ENCODE data around the gene KCTD16.

KCTD16 gene

GRCh38 chr5:144284931-144285502 is 114.3 kb downstream of the KCTD16 start:
- DNase-seq (ENCODE audit: low read depth in 2 of 2): no peak

- DNase-seq (ENCODE audit: low read depth in 2 of 2): no peak
Observed at GRCh38 chr5:144289277-144289676, 118.6 kb downstream of the KCTD16 start.

GRCh38 chr5:144292029-144292428 is 121.4 kb downstream of the KCTD16 start:
- DNase-seq (ENCODE audit: low read depth in 2 of 2): no peak

DNA sequence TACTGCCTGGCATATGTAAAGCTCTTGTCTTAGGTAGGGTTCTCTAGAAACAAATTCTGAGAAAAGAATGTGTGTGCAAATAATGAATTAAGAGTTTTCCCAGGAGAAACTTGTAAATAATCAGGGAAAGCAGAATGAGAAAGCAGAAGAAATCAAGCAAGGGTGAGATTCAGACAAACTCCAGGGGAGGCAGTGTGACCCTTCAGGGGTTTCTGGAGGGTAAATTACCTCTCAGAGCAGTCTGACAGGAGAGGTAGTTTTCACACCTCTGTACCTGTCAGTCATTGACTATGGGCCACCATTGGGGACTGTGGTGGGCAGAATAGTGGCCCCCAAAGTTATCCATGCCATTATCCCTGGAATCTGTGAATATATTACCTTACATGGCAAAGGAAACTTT is 124.6 kb downstream of the KCTD16 start:
- DNase-seq (ENCODE audit: low read depth in 2 of 2): no peak

DNA sequence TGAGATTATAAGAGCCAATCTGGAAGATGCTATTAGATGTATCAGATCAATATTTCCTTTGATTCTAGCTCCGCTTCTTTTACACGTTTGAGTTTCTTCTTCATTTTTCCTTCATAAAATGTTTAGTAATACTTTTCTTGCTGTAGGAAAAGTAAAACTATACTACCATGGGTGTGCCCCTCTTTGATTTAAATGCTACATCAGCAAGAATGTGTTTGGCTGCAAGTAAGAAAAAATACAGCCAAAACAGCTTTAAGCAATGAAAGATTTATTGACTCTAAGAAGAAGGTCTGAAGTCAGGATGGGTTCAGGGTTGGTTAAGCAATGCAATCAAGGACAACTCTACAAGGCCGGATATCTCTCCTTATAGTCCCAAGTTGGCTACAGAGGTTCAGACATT is 126.4 kb downstream of the KCTD16 start:
- no peak for DNase-seq (ENCODE audit: low read depth in 2 of 2)

DNA sequence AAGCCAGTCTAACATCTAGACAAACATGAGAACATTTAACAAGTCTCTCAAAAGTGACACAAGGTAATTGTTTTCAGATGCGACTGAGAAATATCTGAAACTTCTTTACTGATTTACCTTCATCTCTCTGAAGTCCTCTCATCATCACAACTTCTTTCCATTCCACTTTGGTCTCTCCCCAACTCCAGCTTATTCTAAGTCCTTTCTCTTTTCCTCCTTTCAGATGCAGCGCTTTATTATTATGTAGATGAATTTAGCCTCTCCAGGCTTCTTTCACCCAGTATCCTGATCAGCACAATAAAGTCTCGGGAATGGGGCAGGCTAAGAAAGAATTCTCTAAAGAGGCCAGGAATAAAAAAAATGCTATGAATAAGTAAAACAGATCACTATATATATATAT is 128.0 kb downstream of the KCTD16 start:
- no peak for DNase-seq (ENCODE audit: low read depth in 2 of 2)

DNA sequence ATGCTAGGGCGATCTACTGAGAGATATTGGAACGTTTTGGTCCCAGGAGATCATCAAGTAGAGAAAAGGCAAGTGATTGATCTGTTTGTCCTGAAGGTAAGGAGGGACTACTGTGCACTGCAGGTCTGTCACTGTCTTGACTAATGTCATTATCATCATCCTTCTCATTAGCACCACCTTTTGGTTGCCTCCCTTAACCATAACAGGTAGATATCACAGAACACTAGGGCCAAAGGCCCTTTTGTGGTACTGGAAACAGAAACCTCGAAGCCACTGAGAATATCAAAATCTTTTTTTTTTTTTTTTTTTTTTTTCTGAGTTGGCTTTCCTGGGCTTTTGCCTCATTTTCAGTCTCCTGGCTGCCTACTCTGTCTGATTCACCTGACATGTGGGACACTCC is 134.0 kb downstream of the KCTD16 start:
- DNase-seq (ENCODE audit: low read depth in 2 of 2): no peak

DNA sequence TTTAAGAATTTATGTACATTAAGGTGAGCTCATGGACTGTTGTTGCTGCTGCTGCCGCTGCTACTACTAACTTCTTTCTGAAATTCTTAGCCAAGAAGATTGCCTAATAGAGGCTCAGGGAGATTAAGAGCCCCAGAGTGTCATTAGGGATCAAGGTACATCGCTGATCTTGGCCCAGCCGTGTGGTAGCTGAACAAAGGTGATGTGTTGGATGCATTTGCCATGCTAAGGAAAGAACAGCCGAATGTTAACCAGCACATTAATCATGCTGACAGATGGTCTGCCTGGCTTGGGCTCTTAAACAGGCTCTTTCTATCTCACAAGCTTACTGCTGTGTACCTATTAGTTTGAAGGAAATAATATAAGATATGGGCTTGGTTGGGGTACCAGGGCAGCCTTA is 137.1 kb downstream of the KCTD16 start:
- DNase-seq (ENCODE audit: low read depth in 2 of 2): no peak

DNA sequence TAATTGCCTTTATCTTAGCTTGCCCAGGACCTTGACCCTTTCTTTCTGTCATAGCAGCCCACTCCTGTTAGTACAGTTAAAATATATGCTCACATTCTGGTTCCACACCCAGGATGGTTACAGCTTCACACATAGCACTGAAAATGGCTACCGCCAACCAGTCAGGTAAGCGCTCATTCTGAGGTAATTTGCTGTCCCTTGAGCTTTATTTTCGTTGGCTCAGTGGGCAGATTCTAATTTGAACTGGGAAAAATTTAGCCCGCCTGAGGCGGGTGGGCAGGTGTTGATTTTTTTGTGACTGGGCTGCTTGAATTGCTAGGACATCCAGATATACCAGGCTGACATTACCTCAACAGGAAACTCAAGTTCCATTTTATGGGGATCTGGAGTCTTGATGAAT is 137.5 kb downstream of the KCTD16 start:
- DNase-seq (ENCODE audit: low read depth in 2 of 2): no peak

DNA sequence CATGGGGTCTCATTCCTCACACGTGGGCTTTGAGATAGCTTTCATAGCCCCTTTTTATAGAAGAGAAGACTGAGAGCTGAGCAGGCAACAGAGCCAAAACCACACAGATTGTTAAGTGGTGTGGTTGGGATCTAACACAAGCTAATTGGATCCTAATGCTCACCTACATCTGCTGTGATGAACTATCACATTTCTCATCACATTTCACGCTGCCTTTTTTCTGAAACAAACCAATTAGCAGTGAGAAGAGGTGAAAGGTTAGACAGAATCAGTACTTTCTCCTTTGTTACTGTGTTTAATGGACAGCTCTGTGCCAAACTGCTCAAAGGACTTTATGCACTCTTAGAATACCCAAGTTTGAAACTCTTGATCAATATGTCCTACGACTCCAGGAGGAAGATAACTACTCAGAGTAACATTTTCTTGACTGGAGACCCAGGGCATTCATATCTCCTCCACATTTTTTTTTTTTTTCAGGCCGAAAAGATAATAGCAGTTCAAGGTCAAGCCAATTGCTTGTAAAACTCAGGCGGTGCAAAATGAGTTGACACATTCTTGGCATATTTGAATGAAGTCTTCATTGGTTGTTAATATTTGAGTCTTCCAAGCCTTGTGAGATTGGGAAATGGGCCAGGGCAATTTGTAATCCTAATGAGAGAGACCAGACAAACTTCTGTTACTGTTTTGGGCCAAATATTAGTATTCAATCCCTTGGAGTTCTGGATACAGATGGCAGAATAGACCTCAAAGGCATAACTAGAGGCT is 138.4 kb downstream of the KCTD16 start:
- no peak for DNase-seq (ENCODE audit: low read depth in 2 of 2)

- no peak for DNase-seq (ENCODE audit: low read depth in 2 of 2)
Observed at GRCh38 chr5:144310621-144311020, 139.9 kb downstream of the KCTD16 start.

DNA sequence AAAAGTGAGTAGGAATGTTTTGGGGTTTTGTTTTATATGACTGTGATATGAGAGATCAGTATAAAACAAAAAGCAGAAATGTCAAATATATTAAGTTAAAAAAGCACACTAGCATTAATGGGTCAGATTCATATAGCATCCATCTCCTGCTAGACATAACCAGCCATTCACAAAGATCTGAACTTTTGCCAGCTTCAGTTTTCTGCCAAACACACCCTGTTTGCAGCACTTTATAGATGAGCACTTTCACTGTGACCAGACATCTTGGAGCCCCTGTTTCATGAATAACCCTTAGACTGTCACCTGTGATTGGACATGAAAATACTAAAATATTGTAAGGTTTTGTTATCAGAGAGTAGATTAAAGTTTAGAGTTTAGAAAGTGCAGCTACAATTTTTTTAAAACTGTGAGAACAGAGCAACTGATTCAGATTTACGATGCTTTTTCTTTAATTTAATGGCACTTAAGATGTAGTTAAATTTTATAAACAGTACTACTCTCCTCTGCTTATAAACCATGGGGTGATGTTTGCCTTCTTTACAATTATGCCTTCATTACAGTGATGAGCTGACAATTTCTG is 142.6 kb downstream of the KCTD16 start:
- no peak for DNase-seq (ENCODE audit: low read depth in 2 of 2)

GRCh38 chr5:144315026-144315425 is 144.4 kb downstream of the KCTD16 start:
- no peak for DNase-seq (ENCODE audit: low read depth in 2 of 2)

- no peak for DNase-seq (ENCODE audit: low read depth in 2 of 2)
Observed at GRCh38 chr5:144315994-144316634, 145.4 kb downstream of the KCTD16 start.

- DNase-seq (ENCODE audit: low read depth in 2 of 2): no peak
Observed at GRCh38 chr5:144318011-144318410, 147.3 kb downstream of the KCTD16 start.

- DNase-seq (ENCODE audit: low read depth in 2 of 2): no peak
Observed at GRCh38 chr5:144318460-144318859, 147.8 kb downstream of the KCTD16 start.

- no peak for DNase-seq (ENCODE audit: low read depth in 2 of 2)
Observed at GRCh38 chr5:144323181-144323580, 152.5 kb downstream of the KCTD16 start.

DNA sequence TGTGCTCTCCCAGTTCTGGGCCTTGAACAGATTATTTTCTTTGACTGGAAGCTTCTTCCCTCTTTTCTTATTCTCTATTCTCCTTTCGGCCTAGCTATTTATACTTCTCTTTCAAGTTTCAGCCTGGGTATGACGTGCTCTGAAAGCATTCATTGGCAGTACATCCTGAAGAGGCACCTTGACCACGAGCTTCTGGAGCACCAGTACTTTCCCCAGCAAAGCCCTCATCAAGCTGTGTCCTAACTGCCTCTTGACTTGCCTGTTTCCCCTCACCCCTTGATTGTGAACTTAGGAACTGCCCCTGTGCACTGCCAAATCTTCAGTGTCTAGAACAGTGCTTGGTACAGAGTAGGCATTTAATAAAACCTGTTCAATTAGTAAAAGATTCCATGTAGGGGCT is 154.9 kb downstream of the KCTD16 start:
- no peak for DNase-seq (ENCODE audit: low read depth in 2 of 2)

DNA sequence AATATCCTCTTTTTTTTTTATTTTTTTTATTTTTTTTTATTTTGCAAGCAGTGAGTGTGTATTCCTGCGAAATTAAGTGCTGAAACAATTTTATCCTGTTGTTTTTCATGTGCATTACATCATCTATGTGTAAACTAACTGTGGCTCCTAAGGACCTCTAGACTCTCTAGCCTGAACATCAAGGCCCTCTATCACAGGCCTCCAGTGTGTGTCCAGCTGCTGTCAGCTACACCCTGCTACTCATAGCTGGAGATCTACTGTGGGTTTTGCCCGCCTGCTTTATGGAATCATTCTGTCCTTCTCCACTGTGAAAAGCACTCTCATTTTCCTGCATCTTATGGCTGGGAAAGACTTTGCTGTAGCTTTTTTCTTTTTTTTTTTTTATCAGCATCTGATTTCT is 157.8 kb downstream of the KCTD16 start:
- no peak for DNase-seq (ENCODE audit: low read depth in 2 of 2)

GRCh38 chr5:144328980-144329379 is 158.3 kb downstream of the KCTD16 start:
- DNase-seq (ENCODE audit: low read depth in 2 of 2): no peak

GRCh38 chr5:144329681-144330080 is 159.0 kb downstream of the KCTD16 start:
- DNase-seq (ENCODE audit: low read depth in 2 of 2): no peak

GRCh38 chr5:144331361-144331760 is 160.7 kb downstream of the KCTD16 start:
- DNase-seq (ENCODE audit: low read depth in 2 of 2): no peak

DNA sequence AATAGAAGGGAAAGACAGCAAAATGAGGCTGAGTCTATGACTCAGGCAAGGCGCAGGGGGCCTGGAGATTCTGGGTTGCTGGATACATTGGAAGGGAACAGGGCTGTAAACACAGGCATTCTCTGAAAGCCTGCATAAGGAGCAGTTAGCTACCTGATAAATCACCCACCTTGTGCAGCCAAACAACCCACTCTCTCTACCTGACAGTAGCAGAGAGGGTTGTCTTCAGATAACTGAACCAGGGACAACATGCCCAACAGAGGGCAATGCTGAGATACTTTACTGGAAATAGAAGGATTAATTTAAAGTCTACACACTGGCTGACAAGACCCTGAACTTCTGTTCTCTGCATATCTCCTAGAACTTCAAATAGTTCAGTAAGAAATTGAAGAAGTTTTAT is 161.6 kb downstream of the KCTD16 start:
- DNase-seq (ENCODE audit: low read depth in 2 of 2): no peak

Measured in stimulated activated CD8-positive, alpha-beta memory T cell treated with anti-CD3 and anti-CD28 coated beads, Interleukin-15, amount 100 ng/mL, for 48 hours (primary cell).